Measurements from ENCODE around the gene ZIC4. TPM values are rescaled to one million over a fixed set of nuclear protein-coding genes. Genes with fewer than 3 reads are reported as not detected.

The ZIC4 gene
- total and polyA plus RNA-seq, 9 of the 15 experiments (the other 6 are each of a cell fraction or from before 2014, with no cell fraction given) = not detected

DNA sequence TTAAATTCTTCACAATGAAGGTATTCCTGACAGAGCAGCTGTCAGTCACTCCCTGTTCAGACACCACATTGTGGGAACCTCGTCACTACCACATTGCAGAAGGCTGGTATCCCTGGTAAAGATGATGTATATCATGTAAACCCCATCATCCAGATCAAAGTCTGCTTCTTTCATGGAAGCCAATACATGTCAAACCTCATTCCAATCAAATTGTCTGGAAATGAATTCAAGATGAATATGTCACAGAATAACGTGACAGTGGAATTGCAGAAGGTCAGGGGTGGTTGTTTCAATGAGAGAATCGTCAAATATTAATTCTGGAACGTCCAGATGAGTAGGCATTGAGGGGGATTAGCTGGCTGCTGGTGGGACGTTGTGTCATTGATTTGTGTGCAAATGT lies 4.2 kb downstream of the ZIC4 start:
- Histone ChIP-seq H3K4me1 (replicated peaks in 1 of 2; ENCODE audit: control insufficient read depth in 2 of 2, insufficient read depth in 2 of 2, low read length in 2 of 2) (no peaks in the 10 kb centered on the region), H3K4me2 (ENCODE audit: insufficient read depth, low read length) (no peak overlapping the region), H3K27me3 (ENCODE audit: control insufficient read depth in 2 of 2, insufficient read depth in 2 of 2, low read length in 2 of 2) (peaks cover 0 to 31% of the 10 kb centered on the region in 2 experiments; a peak in 3 of 5 replicates), H3K4me3 (no peak overlapping the region), H3K9ac (ENCODE audit: insufficient read depth in 1 of 2, low read depth in 2 of 2, low read length in 2 of 2) (no peak overlapping the region), H3K9me3 (replicated peaks; ENCODE audit: control insufficient read depth, insufficient read depth, low read depth, low read length) (no peaks in the 10 kb centered on the region), H2AFZ (ENCODE audit: low read depth, low read length) (no peak overlapping the region), H4K20me1 (replicated peaks; ENCODE audit: control insufficient read depth, insufficient read depth, low read length) (no peaks in the 10 kb centered on the region), H3K9me1 (ENCODE audit: control insufficient read depth, insufficient read depth, low read length) (no peaks in the 10 kb centered on the region), H3K79me2 (ENCODE audit: control insufficient read depth, insufficient read depth, low read length) (no peaks in the 10 kb centered on the region), H3K27ac (ENCODE audit: extremely low read depth, low read depth, low read length) (no peak overlapping the region), H3K36me3 (ENCODE audit: control insufficient read depth, insufficient read depth, low read length) (no peaks in the 10 kb centered on the region)
- no peak for FAIRE-seq
- TF ChIP-seq XRCC3 (IDR thresholded peaks at IDR 0.05) (no peak), TGIF2 (CRISPR knock-in tag; IDR thresholded peaks at IDR 0.05) (no peak), HSF4 (CRISPR knock-in tag; IDR thresholded peaks at IDR 0.05; ENCODE audit: borderline replicate concordance) (no peak), ZNF124 (CRISPR knock-in tag; IDR thresholded peaks at IDR 0.05) (no peak)
- in situ Hi-C loops (cut with MboI) = no loop called here
- ChIA-PET CTCF (ENCODE audit: low intra/inter-chr PET ratio) (no interaction called here), POLR2A (no interaction called here)
- DNase-seq (ENCODE audit: extremely low read depth in 1 of 4, low spot score in 3 of 4) = no peak
- intact Hi-C loops (cut with micrococcal nuclease) = no loop called here
- 0% methylated on average over 5 of the region's 5 CpGs for WGBS (ENCODE audit: insufficient coverage, low coverage, missing lambda C conversion rate)
- BruUV-seq (replicated peaks) = no TSS peak
- ATAC-seq = no peak

DNA sequence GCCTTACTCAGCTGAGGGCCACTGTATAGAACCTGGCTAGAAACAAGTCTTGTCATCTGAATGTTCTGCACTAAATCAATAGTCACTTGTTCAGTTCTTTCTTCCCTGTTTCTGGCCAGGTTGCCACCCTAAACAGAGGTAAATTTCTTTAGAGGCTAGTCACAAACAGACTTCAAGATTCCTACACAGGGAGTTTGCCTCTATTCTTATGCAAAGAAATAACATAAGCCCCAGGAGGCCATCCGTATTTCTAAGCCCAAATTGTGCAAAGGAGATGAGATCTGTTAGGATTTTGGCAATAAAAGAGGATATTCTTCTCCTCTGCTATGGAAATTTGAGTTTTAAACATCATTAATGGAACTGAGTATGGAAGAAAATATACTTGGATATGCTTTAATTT lies 4.9 kb downstream of the ZIC4 start:
- Histone ChIP-seq H3K79me2 (ENCODE audit: control insufficient read depth, insufficient read depth, low read length) (no peaks in the 10 kb centered on the region), H2AFZ (ENCODE audit: low read depth, low read length) (no peak overlapping the region), H3K4me3 (no peak overlapping the region), H3K27me3 (ENCODE audit: control insufficient read depth in 2 of 2, insufficient read depth in 2 of 2, low read length in 2 of 2) (peaks cover 2 to 36% of the 10 kb centered on the region in 2 experiments; a peak in 4 of 5 replicates), H3K36me3 (ENCODE audit: control insufficient read depth, insufficient read depth, low read length) (no peaks in the 10 kb centered on the region), H3K4me2 (ENCODE audit: insufficient read depth, low read length) (no peak overlapping the region), H3K9me3 (replicated peaks; ENCODE audit: control insufficient read depth, insufficient read depth, low read depth, low read length) (no peaks in the 10 kb centered on the region), H4K20me1 (replicated peaks; ENCODE audit: control insufficient read depth, insufficient read depth, low read length) (no peaks in the 10 kb centered on the region), H3K4me1 (replicated peaks in 1 of 2; ENCODE audit: control insufficient read depth in 2 of 2, insufficient read depth in 2 of 2, low read length in 2 of 2) (peaks cover 0 to 4% of the 10 kb centered on the region in 2 experiments; a peak in 1 of 5 replicates), H3K9me1 (ENCODE audit: control insufficient read depth, insufficient read depth, low read length) (no peaks in the 10 kb centered on the region), H3K9ac (ENCODE audit: insufficient read depth in 1 of 2, low read depth in 2 of 2, low read length in 2 of 2) (no peak overlapping the region), H3K27ac (ENCODE audit: extremely low read depth, low read depth, low read length) (no peak overlapping the region)
- no TSS peak for BruUV-seq (replicated peaks)
- no peak for ATAC-seq
- ChIA-PET CTCF (ENCODE audit: low intra/inter-chr PET ratio) (no interaction called here), POLR2A (interaction anchor here (0.7 kb wide), 1 partner anchor 1802 kb away, joined by 3 read pairs; no protein-coding TSS in a partner anchor)
- DNase-seq (ENCODE audit: extremely low read depth in 1 of 4, low spot score in 3 of 4) = no peak
- FAIRE-seq = no peak
- intact Hi-C loops (cut with micrococcal nuclease) = no loop called here
- in situ Hi-C loops (cut with MboI) = no loop called here
- 0% methylated on average over 1 of the region's 1 CpG for WGBS (ENCODE audit: insufficient coverage, low coverage, missing lambda C conversion rate)
- TF ChIP-seq, protein P1, sequence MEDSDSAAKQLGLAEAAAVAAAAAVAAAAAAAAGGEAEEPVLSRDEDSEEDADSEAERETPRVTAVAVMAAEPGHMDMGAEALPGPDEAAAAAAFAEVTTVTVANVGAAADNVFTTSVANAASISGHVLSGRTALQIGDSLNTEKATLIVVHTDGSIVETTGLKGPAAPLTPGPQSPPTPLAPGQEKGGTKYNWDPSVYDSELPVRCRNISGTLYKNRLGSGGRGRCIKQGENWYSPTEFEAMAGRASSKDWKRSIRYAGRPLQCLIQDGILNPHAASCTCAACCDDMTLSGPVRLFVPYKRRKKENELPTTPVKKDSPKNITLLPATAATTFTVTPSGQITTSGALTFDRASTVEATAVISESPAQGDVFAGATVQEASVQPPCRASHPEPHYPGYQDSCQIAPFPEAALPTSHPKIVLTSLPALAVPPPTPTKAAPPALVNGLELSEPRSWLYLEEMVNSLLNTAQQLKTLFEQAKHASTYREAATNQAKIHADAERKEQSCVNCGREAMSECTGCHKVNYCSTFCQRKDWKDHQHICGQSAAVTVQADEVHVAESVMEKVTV (CRISPR knock-in tag; IDR thresholded peaks at IDR 0.05) = no peak
- TF ChIP-seq EHMT2 (IDR thresholded peaks at IDR 0.05) (no peak), ZNF444 (CRISPR knock-in tag; IDR thresholded peaks at IDR 0.05) (no peak), CREM (IDR thresholded peaks at IDR 0.05; ENCODE audit: low read depth) (no peak), GTF2E2 (tag; IDR thresholded peaks at IDR 0.05) (no peak), POLR2A (conservative IDR thresholded peaks at IDR 0.05) (no peak), HDAC1 (IDR thresholded peaks at IDR 0.05) (no peak), NR4A1 (CRISPR knock-in tag; IDR thresholded peaks at IDR 0.05) (no peak), NR4A1 (tag; IDR thresholded peaks at IDR 0.05) (no peak)
- TF ChIP-seq, protein P2, sequence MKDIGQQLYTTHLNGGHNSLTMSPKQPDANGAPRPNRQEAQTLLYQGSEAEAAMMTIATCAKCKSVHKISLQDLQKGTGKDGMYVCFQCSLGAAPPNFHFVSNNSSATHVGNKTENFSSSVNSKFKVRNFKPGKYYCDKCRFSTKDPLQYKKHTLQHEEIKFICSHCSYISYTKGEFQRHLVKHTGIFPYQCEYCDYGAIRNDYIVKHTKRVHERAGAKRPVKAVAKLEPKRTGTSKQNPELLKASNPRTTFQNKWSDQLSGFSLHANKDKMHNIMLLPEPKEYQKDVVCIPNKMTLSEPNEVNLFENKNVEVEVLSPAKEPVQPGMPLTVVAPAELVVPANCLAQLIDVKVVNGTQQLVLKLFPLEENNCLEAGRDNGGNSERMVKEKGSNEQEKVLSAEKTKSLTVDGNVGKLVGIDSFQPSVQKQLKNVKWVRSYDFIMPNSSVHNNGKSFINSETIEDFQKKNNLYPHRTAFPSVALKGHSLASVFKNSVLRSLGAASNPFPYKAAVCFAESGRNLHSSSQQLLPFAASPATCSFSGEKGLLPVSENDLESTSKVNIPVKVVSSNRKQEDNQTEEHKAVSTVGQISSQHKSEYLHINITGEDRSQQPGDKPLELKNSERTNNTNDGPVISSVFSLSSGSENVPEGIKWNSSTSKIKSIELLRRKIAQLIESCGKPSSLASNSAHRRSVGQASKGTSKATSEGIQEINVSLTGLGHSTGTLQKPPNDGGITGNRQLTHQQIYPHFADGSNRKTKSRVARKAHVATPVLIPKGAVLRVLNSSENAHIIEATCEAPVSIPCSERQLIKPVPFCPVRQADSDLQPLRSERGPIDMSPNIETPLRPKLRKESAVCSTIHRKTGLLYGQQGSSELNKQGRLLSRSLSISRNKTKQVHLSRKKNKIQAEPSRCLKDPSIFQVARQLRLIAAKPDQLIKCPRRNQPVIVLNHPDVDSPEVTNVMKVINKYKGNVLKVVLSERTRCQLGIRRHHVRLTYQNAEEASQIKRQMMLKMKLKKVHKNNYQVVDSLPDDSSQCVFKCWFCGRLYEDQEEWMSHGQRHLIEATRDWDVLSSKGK (CRISPR knock-in tag; IDR thresholded peaks at IDR 0.05) = no peak

Data from K562 (cell line).